Measurements from ENCODE around the gene NTM.

The NTM gene

GRCh38 chr11:131748151-131749050 lies 378.0 kb downstream of the NTM start:
- DNase-seq: peak; percentile 28 to 68

GRCh38 chr11:131749101-131749500 lies 378.7 kb downstream of the NTM start:
- no peak for DNase-seq

DNA sequence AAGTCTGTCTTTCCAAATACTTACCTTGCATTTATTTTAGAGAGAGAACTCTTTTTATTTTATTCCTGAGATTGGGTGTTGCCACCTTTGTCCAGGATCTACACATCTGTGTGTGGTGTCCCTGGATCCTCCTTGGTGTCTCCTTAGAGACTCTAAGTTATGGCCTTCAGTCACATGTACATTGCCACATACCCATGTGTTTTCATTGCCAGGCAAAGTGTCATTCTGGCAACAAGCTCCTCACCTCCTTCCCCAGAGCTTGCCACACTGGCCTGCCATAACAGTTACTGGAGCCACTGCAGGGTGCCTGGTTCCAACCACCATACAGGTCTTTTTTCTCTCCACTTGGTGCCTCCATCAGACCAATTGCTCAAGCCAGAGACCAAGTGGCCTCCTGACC lies 379.7 kb downstream of the NTM start:
- no peak for DNase-seq

GRCh38 chr11:131750692-131751091 lies 380.3 kb downstream of the NTM start:
- no peak for DNase-seq

GRCh38 chr11:131754671-131755070 lies 384.3 kb downstream of the NTM start:
- DNase-seq: no peak

- DNase-seq: no peak
Observed at GRCh38 chr11:131756479-131757110, 386.2 kb downstream of the NTM start.

- no peak for DNase-seq
Observed at GRCh38 chr11:131758726-131759125, 388.3 kb downstream of the NTM start.

DNA sequence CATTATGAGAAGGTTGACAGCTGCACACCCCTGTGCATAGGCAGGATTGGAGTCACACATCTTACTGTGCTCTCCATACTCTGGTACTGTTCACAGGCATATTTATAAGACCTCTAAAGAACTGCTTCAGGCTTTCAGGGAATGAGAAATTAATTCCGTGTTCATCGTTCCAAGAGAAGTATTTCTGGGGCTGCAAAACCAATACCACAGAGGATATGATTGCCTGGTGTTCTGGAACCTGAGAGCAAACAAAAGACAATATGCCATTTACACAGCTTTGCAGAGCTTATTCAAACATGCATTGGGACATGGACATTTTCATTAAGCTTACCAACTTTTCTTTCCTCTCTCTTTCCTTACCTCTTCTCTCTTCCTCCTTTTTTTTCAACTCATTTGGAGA lies 388.7 kb downstream of the NTM start:
- no peak for DNase-seq

DNA sequence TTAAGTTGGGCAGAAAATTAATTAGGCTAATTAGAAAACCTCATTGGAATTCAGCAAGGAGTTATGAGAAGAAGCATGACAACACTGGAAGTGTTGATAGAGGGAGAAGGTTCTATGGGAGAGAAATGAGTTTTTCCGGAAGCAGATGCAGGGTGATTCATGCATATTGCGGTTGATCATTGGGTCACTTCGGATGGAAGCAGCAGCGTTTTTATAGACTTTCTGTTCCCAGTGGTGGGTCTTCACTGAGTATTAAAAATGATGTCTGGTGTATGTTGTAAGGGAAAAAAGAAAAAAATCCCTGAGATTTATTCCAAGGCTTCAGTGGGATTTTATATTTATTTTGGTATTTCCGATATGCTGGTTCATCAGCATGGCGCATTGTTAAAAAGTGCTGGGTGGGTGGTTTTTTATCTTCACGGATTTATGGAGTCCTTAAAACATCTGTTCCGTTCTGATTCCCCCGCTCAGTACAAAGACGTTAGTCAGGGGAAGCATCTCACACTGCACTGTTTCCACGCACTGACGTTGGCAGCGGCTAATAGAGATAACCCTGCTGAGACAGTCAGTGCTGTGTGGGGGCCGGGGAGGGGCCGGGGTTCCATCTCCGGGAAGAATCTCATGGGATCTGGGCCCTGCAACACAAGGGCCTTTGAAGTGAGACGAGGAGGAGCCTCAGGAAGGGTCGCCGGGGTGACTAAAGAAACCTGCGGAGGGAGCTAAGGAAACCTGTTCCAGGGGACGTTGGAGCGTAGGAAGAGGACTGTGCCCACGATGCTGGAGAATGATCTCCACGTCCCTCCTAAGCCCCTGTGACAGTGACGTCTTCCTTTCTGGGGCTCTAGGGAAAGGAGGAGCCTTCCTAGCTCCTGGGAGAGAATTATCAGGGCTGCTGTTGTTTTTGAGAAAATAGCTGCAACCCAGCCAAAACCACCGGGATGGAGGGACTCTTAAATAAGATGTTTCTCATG lies 390.0 kb downstream of the NTM start:
- no peak for DNase-seq

GRCh38 chr11:131762346-131763110 lies 392.1 kb downstream of the NTM start:
- no peak for DNase-seq

DNA sequence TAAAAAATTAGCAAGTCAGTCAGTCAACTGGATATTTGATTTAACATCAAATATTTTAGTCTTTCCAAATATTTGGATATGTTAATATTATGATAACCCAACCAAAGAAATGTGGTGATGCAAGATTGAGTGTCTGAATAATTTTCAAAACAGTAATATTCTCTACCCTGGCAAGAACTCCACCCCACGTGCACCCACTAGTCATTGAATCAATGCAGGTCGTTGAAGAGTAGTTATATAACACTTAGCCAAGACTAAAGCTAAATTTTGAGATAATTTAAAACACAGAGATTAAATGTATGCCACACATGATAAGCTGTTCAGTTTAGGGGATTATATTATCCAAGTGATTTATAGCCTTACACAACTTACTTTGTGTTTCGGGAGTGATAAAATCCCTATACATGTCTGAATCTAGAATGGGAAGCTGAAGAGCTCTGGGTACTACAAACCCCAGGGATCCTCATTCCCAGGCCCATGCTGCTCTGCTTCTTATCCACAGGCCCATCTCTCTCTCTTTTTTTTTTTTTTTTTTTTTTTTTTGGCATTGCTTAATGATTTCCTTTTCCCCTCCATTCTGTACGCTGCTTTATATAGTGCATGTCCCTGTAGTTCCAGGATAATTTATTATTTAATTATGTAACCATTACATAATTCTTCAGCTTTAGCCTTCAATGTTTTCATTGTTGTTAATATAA lies 392.9 kb downstream of the NTM start:
- no peak for DNase-seq

GRCh38 chr11:131764126-131764525 lies 393.7 kb downstream of the NTM start:
- DNase-seq: no peak

DNA sequence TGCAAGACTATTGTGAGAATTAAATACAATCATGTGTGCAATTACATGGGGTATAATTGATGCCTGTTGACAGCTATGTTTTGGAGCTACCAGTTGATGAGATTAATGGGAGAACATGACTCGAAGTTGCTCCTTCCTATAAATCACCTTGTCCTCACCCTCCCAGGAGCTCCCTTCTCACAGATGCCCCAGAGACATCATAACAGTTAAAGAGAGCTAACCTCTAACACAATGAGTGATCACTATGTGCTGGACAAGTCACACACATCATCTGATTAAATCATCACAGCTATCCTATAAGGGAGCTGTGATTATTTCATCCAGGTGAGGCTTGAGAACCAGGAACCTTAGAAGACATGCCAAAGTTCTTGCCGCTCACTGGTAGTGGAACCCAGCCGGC lies 394.2 kb downstream of the NTM start:
- DNase-seq: no peak

GRCh38 chr11:131766637-131767036 lies 396.2 kb downstream of the NTM start:
- no peak for DNase-seq

GRCh38 chr11:131767421-131767820 lies 397.0 kb downstream of the NTM start:
- DNase-seq: no peak

- no peak for DNase-seq
Observed at GRCh38 chr11:131770801-131771200, 400.4 kb downstream of the NTM start.

GRCh38 chr11:131771471-131771870 lies 401.1 kb downstream of the NTM start:
- no peak for DNase-seq

DNA sequence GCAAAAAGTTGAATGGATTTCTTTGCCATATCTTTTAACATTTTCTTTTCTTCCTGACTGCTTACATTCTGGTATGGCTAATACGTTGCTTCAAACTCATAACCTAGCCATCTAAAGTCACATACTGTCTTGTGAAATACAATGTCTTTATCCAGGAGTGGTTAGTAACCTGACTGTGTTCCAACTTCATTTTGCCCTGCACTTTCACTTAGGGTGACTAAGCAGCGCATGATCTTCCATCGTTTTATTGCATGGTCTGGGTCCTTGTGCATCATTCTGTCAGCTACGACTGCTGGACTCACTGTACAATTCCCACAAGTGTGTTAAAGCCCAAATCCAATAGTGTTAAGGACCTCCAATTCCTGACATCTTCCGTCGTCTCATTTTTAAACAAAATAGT lies 403.2 kb downstream of the NTM start:
- no peak for DNase-seq

DNA sequence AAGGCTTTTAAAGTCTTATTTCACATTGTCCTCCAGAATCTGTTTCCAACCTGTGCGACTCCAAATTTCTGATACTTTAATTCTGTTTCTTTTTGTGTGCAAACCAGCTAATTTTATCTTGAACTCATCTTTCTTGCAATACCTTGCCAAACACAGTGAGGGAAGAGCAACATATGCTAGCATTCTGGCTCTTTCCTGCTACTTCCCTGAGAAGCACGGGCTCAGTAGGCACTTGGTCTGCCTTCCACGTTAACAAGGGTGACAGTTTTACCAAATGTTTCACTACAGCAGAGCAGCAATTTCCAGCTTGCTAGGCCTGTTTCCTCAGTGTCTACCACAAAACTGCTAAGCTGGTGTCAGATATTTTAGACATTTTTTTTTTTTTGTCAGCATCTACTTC lies 405.8 kb downstream of the NTM start:
- DNase-seq: no peak

DNA sequence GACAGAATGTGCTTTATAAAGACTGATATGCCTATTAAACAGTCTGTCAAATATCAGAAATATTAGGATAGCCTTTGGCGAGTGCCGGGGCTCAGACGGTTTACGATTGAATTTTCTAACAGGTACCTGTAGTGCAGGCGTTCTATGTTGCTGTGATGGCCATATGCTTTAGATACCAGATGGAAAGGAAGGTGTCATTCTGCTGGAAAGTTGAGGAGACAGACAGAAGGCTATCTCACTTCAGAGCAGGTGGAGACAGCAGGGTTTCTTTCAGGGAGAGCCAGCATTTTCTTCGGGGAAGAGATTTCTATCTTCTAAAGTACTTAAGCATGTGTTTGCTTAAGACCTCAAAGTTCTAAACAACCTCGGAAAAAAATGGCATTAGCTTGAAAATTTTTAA lies 415.4 kb downstream of the NTM start:
- no peak for DNase-seq

DNA sequence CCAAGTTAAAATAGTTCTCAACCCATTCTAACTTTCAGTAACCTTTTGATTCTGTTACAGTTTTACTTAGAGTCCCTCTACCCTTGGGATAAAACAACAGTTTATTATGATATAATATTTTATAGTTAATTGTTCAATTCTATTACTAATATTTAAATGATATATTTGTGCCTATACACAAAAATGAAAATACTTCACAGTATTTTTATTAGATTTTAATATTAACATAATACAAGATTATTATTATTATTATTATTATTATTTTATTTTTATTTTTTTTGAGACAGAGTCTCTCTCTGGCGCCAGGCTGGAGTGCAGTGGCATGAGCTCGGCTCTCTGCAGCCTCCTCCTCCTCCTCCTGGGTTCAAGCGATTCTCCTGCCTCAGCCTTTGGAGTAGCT lies 416.7 kb downstream of the NTM start:
- DNase-seq: no peak

DNA sequence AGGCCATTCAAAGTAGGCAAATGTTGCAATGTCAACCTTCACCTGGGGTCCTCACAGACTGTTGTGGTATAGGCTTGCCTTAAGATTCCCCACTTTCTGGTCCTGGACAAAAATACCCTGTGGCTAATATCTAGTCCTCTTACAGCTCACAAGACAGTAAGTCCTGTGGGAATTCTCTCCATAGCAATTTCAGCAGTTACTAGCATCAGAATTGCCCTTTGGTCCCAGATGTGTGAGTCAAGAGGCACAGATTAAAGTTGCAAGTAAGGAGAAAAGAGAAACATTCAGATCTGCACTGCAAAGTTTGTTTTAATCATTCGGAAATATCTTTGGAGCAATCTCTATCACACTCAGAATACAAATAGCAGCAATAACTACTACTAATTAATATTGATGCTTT lies 420.2 kb downstream of the NTM start:
- no peak for DNase-seq
